Measurements from ENCODE around the gene NPSR1.

- no peak for TF ChIP-seq CTCF (IDR thresholded peaks at IDR 0.05)
- TF ChIP-seq POLR2AphosphoS5 (IDR thresholded peaks at IDR 0.05) = no peak
Measured at GRCh38 chr7:34756691-34757090, 98.7 kb downstream of the NPSR1 start.
